DOHH2 (cell line): ENCODE results near the gene PXN.

Source experiments
- EZH2phosphoT487 ChIP-seq: fragments of 200-600 bp; sonication (generic); IDR thresholded peaks from 2 replicates; pipeline ENCODE4 v1.6.1; 2017; ENCODE audit warnings: borderline replicate concordance, mild to moderate bottlenecking, antibody characterized with exemption, low read length, moderate library complexity, mixed read lengths
- TF ChIP-seq, protein P1 (sequence below): fragments of 200-600 bp; sonication (generic); IDR thresholded peaks from one replicate; pipeline ENCODE4 v1.5.1; 2014; ENCODE audit warnings: antibody characterized with exemption, mild to moderate bottlenecking, low read depth, low read length; ENCODE audit not compliant: poor library complexity, severe bottlenecking

- TF ChIP-seq, protein P1, sequence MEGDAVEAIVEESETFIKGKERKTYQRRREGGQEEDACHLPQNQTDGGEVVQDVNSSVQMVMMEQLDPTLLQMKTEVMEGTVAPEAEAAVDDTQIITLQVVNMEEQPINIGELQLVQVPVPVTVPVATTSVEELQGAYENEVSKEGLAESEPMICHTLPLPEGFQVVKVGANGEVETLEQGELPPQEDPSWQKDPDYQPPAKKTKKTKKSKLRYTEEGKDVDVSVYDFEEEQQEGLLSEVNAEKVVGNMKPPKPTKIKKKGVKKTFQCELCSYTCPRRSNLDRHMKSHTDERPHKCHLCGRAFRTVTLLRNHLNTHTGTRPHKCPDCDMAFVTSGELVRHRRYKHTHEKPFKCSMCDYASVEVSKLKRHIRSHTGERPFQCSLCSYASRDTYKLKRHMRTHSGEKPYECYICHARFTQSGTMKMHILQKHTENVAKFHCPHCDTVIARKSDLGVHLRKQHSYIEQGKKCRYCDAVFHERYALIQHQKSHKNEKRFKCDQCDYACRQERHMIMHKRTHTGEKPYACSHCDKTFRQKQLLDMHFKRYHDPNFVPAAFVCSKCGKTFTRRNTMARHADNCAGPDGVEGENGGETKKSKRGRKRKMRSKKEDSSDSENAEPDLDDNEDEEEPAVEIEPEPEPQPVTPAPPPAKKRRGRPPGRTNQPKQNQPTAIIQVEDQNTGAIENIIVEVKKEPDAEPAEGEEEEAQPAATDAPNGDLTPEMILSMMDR = no peak
- no peak for TF ChIP-seq EZH2phosphoT487
These were observed 15.4 kb downstream of the PXN start for GRCh38 chr12:120249875-120250795.
